Breast epithelium (tissue), 3 donors: Measurements from ENCODE around the gene SARS1.

Experiments
- CTCF ChIP-seq, 3 donors: fragments of 450-650 bp; IDR thresholded peaks; one replicate each; pipeline ENCODE4 v1.5.1; 2016 to 2017; ENCODE audit warnings: antibody characterized with exemption in 3 of 3, mild to moderate bottlenecking in 3 of 3, moderate library complexity in 3 of 3
- POLR2A ChIP-seq: fragments of 450-650 bp; IDR thresholded peaks from one replicate; pipeline ENCODE4 v1.6.1; 2016; ENCODE audit warnings: antibody characterized with exemption, mild to moderate bottlenecking, moderate library complexity
- POLR2AphosphoS5 ChIP-seq, 3 donors: sonication (generic); formaldehyde crosslinking; IDR thresholded peaks; one replicate each; pipeline ENCODE4 v1.6.1; 2017; ENCODE audit warnings: antibody characterized with exemption in 3 of 3

GRCh38 chr1:109199710-109200109, 14.0 kb upstream of the SARS1 start:
- no peak for TF ChIP-seq POLR2A
- TF ChIP-seq CTCF (IDR thresholded peaks at IDR 0.05), result no peak
- no peak for TF ChIP-seq POLR2AphosphoS5 (IDR thresholded peaks at IDR 0.05)
